ENCODE data around the gene CACNA1B.

GRCh38 chr9:138112791-138113600 lies 235.4 kb downstream of the CACNA1B start:
- TF ChIP-seq POLR2A (IDR thresholded peaks at IDR 0.05; ENCODE audit: low read depth, low read length) (no peak), CTCF (conservative IDR thresholded peaks at IDR 0.05; ENCODE audit: low read depth, low read length) (no peak), SMC3 (IDR thresholded peaks at IDR 0.05; ENCODE audit: low read depth, low read length) (no peak), BHLHE40 (IDR thresholded peaks at IDR 0.05; ENCODE audit: low read depth, low read length) (no peak)

Measured in IMR-90 (cell line).